GM19351 (cell line): ENCODE results near the gene LRRC45.

ENCODE experiments used
- ATAC-seq: cut with Tn5 transposase; IDR thresholded peaks from one replicate; pipeline ENCODE4 v1.9.1; 2021; ENCODE audit warnings: mild to moderate bottlenecking, moderate library complexity; ENCODE audit not compliant: unreplicated experiment

Gene LRRC45

GRCh38 chr17:82060614-82061013 is 37.5 kb downstream of the LRRC45 start:
- no peak for ATAC-seq

GRCh38 chr17:82061047-82061925 is 38.2 kb downstream of the LRRC45 start:
- no peak for ATAC-seq

- ATAC-seq = no peak
Observed at GRCh38 chr17:82062076-82062983, 39.2 kb downstream of the LRRC45 start.

GRCh38 chr17:82062984-82063368 is 39.9 kb downstream of the LRRC45 start:
- ATAC-seq = no peak

- no peak for ATAC-seq
Observed at GRCh38 chr17:82063424-82064415, 40.6 kb downstream of the LRRC45 start.

GRCh38 chr17:82064433-82065192 is 41.5 kb downstream of the LRRC45 start:
- ATAC-seq = no peak

- ATAC-seq = peak; percentile 28
Observed at GRCh38 chr17:82065193-82065637, 42.1 kb downstream of the LRRC45 start.

GRCh38 chr17:82065638-82066303 is 42.7 kb downstream of the LRRC45 start, which contains the start of gene DUS1L:
DUS1L (minus strand) TSS chr17:82065804; CDS start chr17:82065059, 745 bp downstream.
- ATAC-seq = peak; percentile 53

- no peak for ATAC-seq
Observed at GRCh38 chr17:82070611-82071010, 47.5 kb downstream of the LRRC45 start.

- ATAC-seq = no peak
Observed at GRCh38 chr17:82072827-82073226, 49.7 kb downstream of the LRRC45 start.

- no peak for ATAC-seq
Observed at GRCh38 chr17:82073446-82073845, 50.3 kb downstream of the LRRC45 start.

GRCh38 chr17:82076018-82076784 is 53.1 kb downstream of the LRRC45 start:
- no peak for ATAC-seq

- no peak for ATAC-seq
Observed at GRCh38 chr17:82076785-82077591, 53.9 kb downstream of the LRRC45 start.

GRCh38 chr17:82077617-82078358 is 54.7 kb downstream of the LRRC45 start:
- ATAC-seq = no peak

GRCh38 chr17:82078433-82078832 is 55.3 kb downstream of the LRRC45 start:
- ATAC-seq = no peak

GRCh38 chr17:82079001-82079677 is 56.0 kb downstream of the LRRC45 start:
- ATAC-seq = no peak
